ENCODE measurements around the gene THSD4.

- TF ChIP-seq CTCF (optimal IDR thresholded peaks at IDR 0.05 in 1 of 3, IDR thresholded peaks at IDR 0.05 in 1 of 3, conservative IDR thresholded peaks at IDR 0.05 in 1 of 3; ENCODE audit: extremely low read depth in 1 of 3, insufficient read depth in 2 of 3, low read length in 3 of 3) (no peak), EZH2 (IDR thresholded peaks at IDR 0.05; ENCODE audit: low read length) (no peak)
Measured at GRCh38 chr15:71160976-71161375, 45.7 kb downstream of the THSD4 start.
